ENCODE measurements around the gene AACS.

DNA sequence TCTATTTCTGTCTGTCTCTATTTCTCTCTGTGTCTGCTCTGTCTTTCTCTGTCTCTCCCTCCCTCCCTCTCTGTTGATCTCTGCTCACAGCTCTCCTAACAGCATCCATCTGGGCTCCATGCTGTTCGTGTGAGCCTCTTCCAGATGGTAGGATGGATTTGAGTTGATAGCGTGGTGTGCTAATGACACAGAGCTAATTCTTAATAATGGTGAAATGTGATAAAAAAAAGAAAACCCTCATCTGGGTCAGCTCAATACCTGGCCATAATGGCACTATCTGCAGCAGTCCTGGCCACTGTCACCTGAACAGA lies 96.4 kb downstream of the AACS start:
- TF ChIP-seq SUZ12 (IDR thresholded peaks at IDR 0.05; ENCODE audit: low read length): no peak
- TF ChIP-seq POLR2A (IDR thresholded peaks at IDR 0.05; ENCODE audit: control extremely low read depth in 1 of 2, low read depth in 2 of 2, low read length in 2 of 2): no peak
- TF ChIP-seq, protein P1, sequence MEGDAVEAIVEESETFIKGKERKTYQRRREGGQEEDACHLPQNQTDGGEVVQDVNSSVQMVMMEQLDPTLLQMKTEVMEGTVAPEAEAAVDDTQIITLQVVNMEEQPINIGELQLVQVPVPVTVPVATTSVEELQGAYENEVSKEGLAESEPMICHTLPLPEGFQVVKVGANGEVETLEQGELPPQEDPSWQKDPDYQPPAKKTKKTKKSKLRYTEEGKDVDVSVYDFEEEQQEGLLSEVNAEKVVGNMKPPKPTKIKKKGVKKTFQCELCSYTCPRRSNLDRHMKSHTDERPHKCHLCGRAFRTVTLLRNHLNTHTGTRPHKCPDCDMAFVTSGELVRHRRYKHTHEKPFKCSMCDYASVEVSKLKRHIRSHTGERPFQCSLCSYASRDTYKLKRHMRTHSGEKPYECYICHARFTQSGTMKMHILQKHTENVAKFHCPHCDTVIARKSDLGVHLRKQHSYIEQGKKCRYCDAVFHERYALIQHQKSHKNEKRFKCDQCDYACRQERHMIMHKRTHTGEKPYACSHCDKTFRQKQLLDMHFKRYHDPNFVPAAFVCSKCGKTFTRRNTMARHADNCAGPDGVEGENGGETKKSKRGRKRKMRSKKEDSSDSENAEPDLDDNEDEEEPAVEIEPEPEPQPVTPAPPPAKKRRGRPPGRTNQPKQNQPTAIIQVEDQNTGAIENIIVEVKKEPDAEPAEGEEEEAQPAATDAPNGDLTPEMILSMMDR (IDR thresholded peaks at IDR 0.05; ENCODE audit: control extremely low read depth in 1 of 3, insufficient read depth in 1 of 3, low read depth in 1 of 3, low read length in 3 of 3): no peak
- no peak for TF ChIP-seq CTBP2 (IDR thresholded peaks at IDR 0.05; ENCODE audit: borderline replicate concordance, insufficient read depth, insufficient read length, low read length)
- TF ChIP-seq, protein P2, sequence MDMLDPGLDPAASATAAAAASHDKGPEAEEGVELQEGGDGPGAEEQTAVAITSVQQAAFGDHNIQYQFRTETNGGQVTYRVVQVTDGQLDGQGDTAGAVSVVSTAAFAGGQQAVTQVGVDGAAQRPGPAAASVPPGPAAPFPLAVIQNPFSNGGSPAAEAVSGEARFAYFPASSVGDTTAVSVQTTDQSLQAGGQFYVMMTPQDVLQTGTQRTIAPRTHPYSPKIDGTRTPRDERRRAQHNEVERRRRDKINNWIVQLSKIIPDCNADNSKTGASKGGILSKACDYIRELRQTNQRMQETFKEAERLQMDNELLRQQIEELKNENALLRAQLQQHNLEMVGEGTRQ (IDR thresholded peaks at IDR 0.05; ENCODE audit: low read length): no peak
- TF ChIP-seq PHF8 (conservative IDR thresholded peaks at IDR 0.05; ENCODE audit: low read depth, low read length): no peak
- TF ChIP-seq, protein P3, sequence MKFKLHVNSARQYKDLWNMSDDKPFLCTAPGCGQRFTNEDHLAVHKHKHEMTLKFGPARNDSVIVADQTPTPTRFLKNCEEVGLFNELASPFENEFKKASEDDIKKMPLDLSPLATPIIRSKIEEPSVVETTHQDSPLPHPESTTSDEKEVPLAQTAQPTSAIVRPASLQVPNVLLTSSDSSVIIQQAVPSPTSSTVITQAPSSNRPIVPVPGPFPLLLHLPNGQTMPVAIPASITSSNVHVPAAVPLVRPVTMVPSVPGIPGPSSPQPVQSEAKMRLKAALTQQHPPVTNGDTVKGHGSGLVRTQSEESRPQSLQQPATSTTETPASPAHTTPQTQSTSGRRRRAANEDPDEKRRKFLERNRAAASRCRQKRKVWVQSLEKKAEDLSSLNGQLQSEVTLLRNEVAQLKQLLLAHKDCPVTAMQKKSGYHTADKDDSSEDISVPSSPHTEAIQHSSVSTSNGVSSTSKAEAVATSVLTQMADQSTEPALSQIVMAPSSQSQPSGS (IDR thresholded peaks at IDR 0.05; ENCODE audit: low read length): no peak
- TF ChIP-seq TAF1 (IDR thresholded peaks at IDR 0.05; ENCODE audit: low read depth, low read length): no peak
- no peak for TF ChIP-seq SP2 (IDR thresholded peaks at IDR 0.05; ENCODE audit: low read length)
- no peak for TF ChIP-seq EGR1 (IDR thresholded peaks at IDR 0.05; ENCODE audit: borderline replicate concordance, low read depth, low read length)
- no peak for TF ChIP-seq POLR2AphosphoS5 (IDR thresholded peaks at IDR 0.05; ENCODE audit: low read depth, low read length)
- TF ChIP-seq EZH2 (IDR thresholded peaks at IDR 0.05; ENCODE audit: low read depth, low read length, severe bottlenecking): no peak

Data from H1 (cell line).